Lower lobe of right lung (tissue), 2 donors: ENCODE data around the gene VHLL. TPM values are rescaled to one million over a fixed set of nuclear protein-coding genes. Genes with fewer than 3 reads are reported as not detected.
A peak's percentile ranks its signal among the peaks of the same experiment; 100 is the strongest.

Experiments used
- ATAC-seq, 2 donors: fragments of 200-7000 bp; cut with Tn5 transposase; one replicate each; pipeline ENCODE4 v1.9.1; 2020 to 2022; ENCODE audit warnings: mild to moderate bottlenecking in 2 of 2, moderate library complexity in 2 of 2
- DNase-seq: peaks from one replicate; pipeline ENCODE4 v3.0.0-alpha.2; 2020
- H3K27ac ChIP-seq: fragments of 200-600 bp; one replicate; pipeline ENCODE4 v1.8.0; 2022
- H3K27me3 ChIP-seq: fragments of 200-600 bp; one replicate; pipeline ENCODE4 v1.8.0; 2022; ENCODE audit warnings: low read depth
- H3K36me3 ChIP-seq: fragments of 200-600 bp; one replicate; pipeline ENCODE4 v1.8.0; 2022; ENCODE audit warnings: mild to moderate bottlenecking
- H3K4me1 ChIP-seq: fragments of 200-600 bp; one replicate; pipeline ENCODE4 v1.8.0; 2022
- H3K4me3 ChIP-seq: fragments of 200-600 bp; one replicate; pipeline ENCODE4 v1.8.0; 2022; ENCODE audit warnings: mild to moderate bottlenecking
- H3K9me3 ChIP-seq: fragments of 200-600 bp; one replicate; pipeline ENCODE4 v1.8.0; 2022
- intact Hi-C: fragments of 100-400 bp; cut with DNase I; formaldehyde crosslinking; loops from one replicate; pipeline ENCODE4 v1.11.0; 2022
- total RNA-seq: library from RNA; stranded (reverse); fragmentation: NEBNext Ultra II Directional; extraction: Animal tissue kit (Norgen Biotek cat#: 25700); gene quantifications from one replicate; pipeline ENCODE4 v1.2.1, GENCODE V29; 2021
- TF ChIP-seq, protein P1 (sequence below): fragments of 200-600 bp; IDR thresholded peaks from one replicate; pipeline ENCODE4 v1.8.0; 2022; ENCODE audit warnings: antibody characterized with exemption, mild to moderate bottlenecking
- donor health status: DM: no; HTN: yes; CAD: no; lungs with severe emphysema.

VHLL gene
- total RNA-seq, 1 donor from 2014 or later, result not detected

GRCh38 chr1:156253634-156254033 is 45.5 kb downstream of the VHLL start:
- intact Hi-C loops, result no loop called here

GRCh38 chr1:156251527-156251926 is 47.6 kb downstream of the VHLL start:
- Histone ChIP-seq H3K27ac (peak overlapping the region; percentile 18), H3K36me3 (peaks cover 75% of the 10 kb centered on the region), H3K4me1 (peaks cover 13% of the 10 kb centered on the region), H3K9me3 (no peaks in the 10 kb centered on the region), H3K4me3 (no peak overlapping the region), H3K27me3 (no peaks in the 10 kb centered on the region)
- intact Hi-C loops, result no loop called here
- DNase-seq, result no peak
- ATAC-seq, result no peak
- TF ChIP-seq, protein P1, sequence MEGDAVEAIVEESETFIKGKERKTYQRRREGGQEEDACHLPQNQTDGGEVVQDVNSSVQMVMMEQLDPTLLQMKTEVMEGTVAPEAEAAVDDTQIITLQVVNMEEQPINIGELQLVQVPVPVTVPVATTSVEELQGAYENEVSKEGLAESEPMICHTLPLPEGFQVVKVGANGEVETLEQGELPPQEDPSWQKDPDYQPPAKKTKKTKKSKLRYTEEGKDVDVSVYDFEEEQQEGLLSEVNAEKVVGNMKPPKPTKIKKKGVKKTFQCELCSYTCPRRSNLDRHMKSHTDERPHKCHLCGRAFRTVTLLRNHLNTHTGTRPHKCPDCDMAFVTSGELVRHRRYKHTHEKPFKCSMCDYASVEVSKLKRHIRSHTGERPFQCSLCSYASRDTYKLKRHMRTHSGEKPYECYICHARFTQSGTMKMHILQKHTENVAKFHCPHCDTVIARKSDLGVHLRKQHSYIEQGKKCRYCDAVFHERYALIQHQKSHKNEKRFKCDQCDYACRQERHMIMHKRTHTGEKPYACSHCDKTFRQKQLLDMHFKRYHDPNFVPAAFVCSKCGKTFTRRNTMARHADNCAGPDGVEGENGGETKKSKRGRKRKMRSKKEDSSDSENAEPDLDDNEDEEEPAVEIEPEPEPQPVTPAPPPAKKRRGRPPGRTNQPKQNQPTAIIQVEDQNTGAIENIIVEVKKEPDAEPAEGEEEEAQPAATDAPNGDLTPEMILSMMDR, result no peak

More at GRCh38 chr1:156253634-156254033, 45.5 kb downstream of the VHLL start:
- DNase-seq (no peak), ATAC-seq (no peak)
- no peaks in the 10 kb centered on the region for H3K27me3 ChIP-seq
- no peaks in the 10 kb centered on the region for H3K4me1 ChIP-seq
- TF ChIP-seq, protein P1, result no peak
- no peaks in the 10 kb centered on the region for H3K9me3 ChIP-seq
- peaks cover 96% of the 10 kb centered on the region for H3K36me3 ChIP-seq
- no peak overlapping the region for H3K4me3 ChIP-seq
- no peak overlapping the region for H3K27ac ChIP-seq

DNA sequence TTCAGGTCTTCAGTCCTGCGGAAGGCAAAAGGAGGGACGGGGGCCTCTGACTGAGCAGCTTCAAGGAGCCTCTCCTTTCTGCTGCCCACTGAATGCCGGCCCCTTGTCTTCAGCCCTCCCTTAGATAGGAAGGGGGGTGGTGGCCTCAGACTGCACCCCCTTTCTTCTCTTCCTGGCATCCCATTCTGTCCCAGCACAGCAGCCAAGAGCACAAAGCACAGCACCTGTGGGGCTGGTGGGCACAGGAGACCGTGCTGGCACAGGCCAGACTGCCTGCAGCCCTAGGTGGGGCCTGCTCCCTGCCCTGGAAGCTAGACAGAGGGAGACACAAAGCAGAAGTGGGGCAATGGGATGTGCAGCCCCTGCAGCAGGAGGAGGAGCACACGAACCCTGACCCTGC is 49.5 kb downstream of the VHLL start:
- Histone ChIP-seq H3K9me3 (no peaks in the 10 kb centered on the region), H3K4me3 (no peak overlapping the region), H3K4me1 (peaks cover 27% of the 10 kb centered on the region), H3K36me3 (peaks cover 56% of the 10 kb centered on the region), H3K27ac (no peak overlapping the region), H3K27me3 (peaks cover 11% of the 10 kb centered on the region)
- TF ChIP-seq, protein P1, result no peak
- DNase-seq, result no peak
- no peak for ATAC-seq
- intact Hi-C loops, result no loop called here

Other genes starting within 250 kb of the VHLL start
- gene UBQLN4, start 245.5 kb downstream of the VHLL start, total RNA-seq, result 32.5 TPM
- gene LAMTOR2, start 244.5 kb downstream of the VHLL start, total RNA-seq, result 66.5 TPM
- 58.0 TPM for gene RAB25, start 238.1 kb downstream of the VHLL start, total RNA-seq
- gene MEX3A, start 216.8 kb downstream of the VHLL start, total RNA-seq, result 0.74 TPM
- 235 TPM for gene LMNA, start 184.6 kb downstream of the VHLL start, total RNA-seq
- 28.9 TPM for gene SEMA4A, start 145.7 kb downstream of the VHLL start, total RNA-seq
- 17.7 TPM for gene SLC25A44, start 105.2 kb downstream of the VHLL start, total RNA-seq
- 45.3 TPM for gene PMF1, start 86.3 kb downstream of the VHLL start, total RNA-seq
- 4.8 TPM for gene BGLAP, start 57.1 kb downstream of the VHLL start, total RNA-seq
- gene PAQR6, start 51.3 kb downstream of the VHLL start, total RNA-seq, result 2.3 TPM
- gene SMG5, start 16.5 kb downstream of the VHLL start, total RNA-seq, result 68.9 TPM
- gene TMEM79, start 15.0 kb downstream of the VHLL start, total RNA-seq, result 4.8 TPM
- 53.7 TPM for gene GLMP, start 3.6 kb downstream of the VHLL start, total RNA-seq
- 117 TPM for gene CCT3, start 39.0 kb upstream of the VHLL start, total RNA-seq
- gene TSACC, start 39.2 kb upstream of the VHLL start, total RNA-seq, result not detected
- not detected for gene RHBG, start 69.9 kb upstream of the VHLL start, total RNA-seq
- gene MEF2D, start 201.5 kb upstream of the VHLL start, total RNA-seq, result 51.0 TPM